Stimulated activated effector memory CD8-positive, alpha-beta T cell treated with anti-CD3 and anti-CD28 coated beads, Interleukin-12 subunit alpha, Interleukin-12 subunit beta, amount 100 ng/mL, for 72 hours (primary cell): ENCODE results near the gene ELK3.
"Not testable (repeated sequence)": the region's sequence is repeated elsewhere in the genome, so short reads cannot be mapped to it uniquely, and the experiment has no call there.

Source experiments
- ATAC-seq: fragments of 150-1000 bp; cut with Tn5 transposase; 2 replicates; pipeline ENCODE4 v1.10.0; 2021
- DNase-seq, 2 donors: peaks; one replicate each; pipeline ENCODE4 v3.0.0; 2021 to 2022; ENCODE audit warnings: low spot score in 2 of 2
- H3K27ac Mint-ChIP-seq: one replicate; pipeline ENCODE4 v1.8.0; 2022; ENCODE audit warnings: mild to moderate bottlenecking, mixed read lengths
- H3K36me3 Mint-ChIP-seq: one replicate; pipeline ENCODE4 v1.8.0; 2022; ENCODE audit warnings: mild to moderate bottlenecking, mixed read lengths
- H3K4me1 Mint-ChIP-seq: one replicate; pipeline ENCODE4 v1.8.0; 2022; ENCODE audit warnings: mixed read lengths
- H3K4me3 Mint-ChIP-seq: one replicate; pipeline ENCODE4 v1.8.0; 2022; ENCODE audit warnings: mild to moderate bottlenecking, mixed read lengths
- H3K9me3 Mint-ChIP-seq: one replicate; pipeline ENCODE4 v1.8.0; 2022; ENCODE audit warnings: mixed read lengths

ELK3 gene

GRCh38 chr12:96310067-96310466, 115.9 kb downstream of the ELK3 start:
- H3K27ac Mint-ChIP-seq: no peak overlapping the region
- peaks cover 42% of the 10 kb centered on the region for H3K36me3 Mint-ChIP-seq
- H3K9me3 Mint-ChIP-seq: no peaks in the 10 kb centered on the region
- ATAC-seq (no peak), DNase-seq (no peak)
- H3K4me3 Mint-ChIP-seq: no peak overlapping the region
- peaks cover 12% of the 10 kb centered on the region for H3K4me1 Mint-ChIP-seq

- ATAC-seq (no peak), DNase-seq (no peak)
- H3K9me3 Mint-ChIP-seq: no peaks in the 10 kb centered on the region
- peaks cover 41% of the 10 kb centered on the region for H3K36me3 Mint-ChIP-seq
- no peak overlapping the region for H3K27ac Mint-ChIP-seq
- H3K4me1 Mint-ChIP-seq: peaks cover 6% of the 10 kb centered on the region
- H3K4me3 Mint-ChIP-seq: no peak overlapping the region
These were observed 117.0 kb downstream of the ELK3 start for GRCh38 chr12:96311191-96311590.

- H3K27ac Mint-ChIP-seq: no peak overlapping the region
- no peaks in the 10 kb centered on the region for H3K9me3 Mint-ChIP-seq
- peaks cover 41% of the 10 kb centered on the region for H3K36me3 Mint-ChIP-seq
- ATAC-seq (no peak), DNase-seq (no peak)
- peaks cover 6% of the 10 kb centered on the region for H3K4me1 Mint-ChIP-seq
- H3K4me3 Mint-ChIP-seq: no peak overlapping the region
These were observed 119.4 kb downstream of the ELK3 start for GRCh38 chr12:96313606-96314005.

GRCh38 chr12:96314723-96315122, 120.5 kb downstream of the ELK3 start:
- Mint-ChIP-seq H3K4me3 (no peak overlapping the region), H3K9me3 (no peaks in the 10 kb centered on the region), H3K27ac (no peak overlapping the region), H3K36me3 (peaks cover 33% of the 10 kb centered on the region), H3K4me1 (peaks cover 6% of the 10 kb centered on the region)
- DNase-seq (no peak), ATAC-seq (no peak)

GRCh38 chr12:96315741-96316481, 121.7 kb downstream of the ELK3 start:
- not testable (repeated sequence) for H3K4me1 Mint-ChIP-seq, DNase-seq, H3K9me3 Mint-ChIP-seq
- peak; percentile 52 for ATAC-seq
- Mint-ChIP-seq H3K4me3 (peak overlapping the region; percentile 84), H3K27ac (peak overlapping the region; percentile 91), H3K36me3 (peaks cover 22% of the 10 kb centered on the region)

GRCh38 chr12:96317801-96318200, 123.6 kb downstream of the ELK3 start:
- H3K27ac Mint-ChIP-seq, ATAC-seq: not testable (repeated sequence)
- peaks cover 12% of the 10 kb centered on the region for H3K4me1 Mint-ChIP-seq

More at GRCh38 chr12:96317801-96318200, 123.6 kb downstream of the ELK3 start:
- not testable (repeated sequence) for H3K9me3 Mint-ChIP-seq, DNase-seq, H3K4me3 Mint-ChIP-seq
- H3K36me3 Mint-ChIP-seq: peaks cover 17% of the 10 kb centered on the region
